ENCODE results near the gene HMGCL.

DNA sequence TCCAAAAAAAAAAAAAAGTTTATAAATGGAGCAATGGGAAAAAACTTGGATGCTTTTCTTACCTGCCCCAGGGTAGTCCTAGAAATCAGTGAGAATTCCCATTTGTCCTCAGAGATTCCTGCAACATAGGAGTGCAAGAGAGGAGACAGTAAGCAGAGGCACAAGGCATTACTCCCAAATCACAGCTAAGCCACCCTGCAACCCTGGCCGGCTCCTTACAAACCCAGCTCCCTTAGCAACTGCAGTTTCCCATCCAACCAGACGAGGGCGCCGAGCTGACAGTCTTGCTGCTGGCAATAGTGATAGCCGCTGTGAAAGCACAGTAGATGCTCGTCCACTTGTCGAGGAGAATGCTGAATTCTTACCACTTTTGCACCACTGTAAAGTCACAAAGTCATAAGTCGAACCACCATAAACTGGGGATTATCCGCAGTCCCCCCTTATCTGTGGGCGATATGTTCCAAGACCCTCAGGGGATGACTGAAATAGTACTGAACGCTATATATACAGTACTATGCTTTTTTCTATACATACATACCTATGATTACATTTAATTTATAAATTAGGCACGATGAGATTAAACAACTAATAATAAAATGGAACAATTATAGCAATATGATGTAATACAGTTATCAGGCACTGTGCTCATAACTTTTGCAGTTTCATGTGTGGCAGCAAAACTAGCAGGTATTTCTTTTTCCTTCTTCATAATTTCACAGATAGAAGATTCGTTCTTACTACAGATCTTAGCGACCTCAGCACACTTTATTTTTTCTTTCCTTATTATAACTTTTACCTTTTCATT is 53.0 kb downstream of the HMGCL start:
- TF ChIP-seq, protein P1, sequence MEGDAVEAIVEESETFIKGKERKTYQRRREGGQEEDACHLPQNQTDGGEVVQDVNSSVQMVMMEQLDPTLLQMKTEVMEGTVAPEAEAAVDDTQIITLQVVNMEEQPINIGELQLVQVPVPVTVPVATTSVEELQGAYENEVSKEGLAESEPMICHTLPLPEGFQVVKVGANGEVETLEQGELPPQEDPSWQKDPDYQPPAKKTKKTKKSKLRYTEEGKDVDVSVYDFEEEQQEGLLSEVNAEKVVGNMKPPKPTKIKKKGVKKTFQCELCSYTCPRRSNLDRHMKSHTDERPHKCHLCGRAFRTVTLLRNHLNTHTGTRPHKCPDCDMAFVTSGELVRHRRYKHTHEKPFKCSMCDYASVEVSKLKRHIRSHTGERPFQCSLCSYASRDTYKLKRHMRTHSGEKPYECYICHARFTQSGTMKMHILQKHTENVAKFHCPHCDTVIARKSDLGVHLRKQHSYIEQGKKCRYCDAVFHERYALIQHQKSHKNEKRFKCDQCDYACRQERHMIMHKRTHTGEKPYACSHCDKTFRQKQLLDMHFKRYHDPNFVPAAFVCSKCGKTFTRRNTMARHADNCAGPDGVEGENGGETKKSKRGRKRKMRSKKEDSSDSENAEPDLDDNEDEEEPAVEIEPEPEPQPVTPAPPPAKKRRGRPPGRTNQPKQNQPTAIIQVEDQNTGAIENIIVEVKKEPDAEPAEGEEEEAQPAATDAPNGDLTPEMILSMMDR (conservative IDR thresholded peaks at IDR 0.05; ENCODE audit: low read length) = peak; percentile 94
- no peak for TF ChIP-seq EZH2phosphoT487 (IDR thresholded peaks at IDR 0.05; ENCODE audit: borderline replicate concordance)
